ENCODE data around the gene PFN3.

DNA sequence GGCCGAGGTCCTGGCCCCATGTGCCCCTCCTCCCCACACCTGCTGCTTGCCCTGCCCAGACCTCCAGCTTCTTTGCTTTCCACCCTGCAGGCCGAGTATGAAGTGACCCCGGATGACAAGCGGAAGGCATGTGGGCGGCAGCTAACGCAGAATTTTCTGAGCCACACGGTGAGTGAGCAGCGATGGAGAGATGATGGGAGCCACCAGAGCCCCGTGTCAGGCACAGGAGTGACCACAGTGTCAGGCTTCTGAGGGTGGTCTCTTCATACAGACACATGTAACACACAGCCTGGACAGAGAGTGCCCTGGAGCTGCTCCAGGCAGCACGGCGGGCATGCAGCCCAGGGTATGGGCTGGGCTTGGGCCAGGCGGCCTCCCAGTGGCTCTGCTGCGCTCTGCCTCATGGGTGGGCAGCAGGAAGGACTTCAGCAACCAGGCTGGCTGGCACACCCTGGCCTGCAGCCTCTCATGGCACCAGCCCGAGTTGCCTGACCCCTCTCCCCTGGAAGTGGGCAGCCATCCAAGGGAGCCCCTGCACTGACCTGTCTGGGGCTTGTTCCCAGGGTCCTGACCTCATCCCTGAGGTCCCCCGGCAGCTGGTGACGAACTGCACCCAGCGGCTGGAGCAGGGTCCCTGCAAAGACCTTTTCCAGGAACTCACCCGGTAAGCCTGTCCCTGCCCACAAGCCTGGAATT is 31.8 kb upstream of the PFN3 start:
- TF ChIP-seq, protein P1, sequence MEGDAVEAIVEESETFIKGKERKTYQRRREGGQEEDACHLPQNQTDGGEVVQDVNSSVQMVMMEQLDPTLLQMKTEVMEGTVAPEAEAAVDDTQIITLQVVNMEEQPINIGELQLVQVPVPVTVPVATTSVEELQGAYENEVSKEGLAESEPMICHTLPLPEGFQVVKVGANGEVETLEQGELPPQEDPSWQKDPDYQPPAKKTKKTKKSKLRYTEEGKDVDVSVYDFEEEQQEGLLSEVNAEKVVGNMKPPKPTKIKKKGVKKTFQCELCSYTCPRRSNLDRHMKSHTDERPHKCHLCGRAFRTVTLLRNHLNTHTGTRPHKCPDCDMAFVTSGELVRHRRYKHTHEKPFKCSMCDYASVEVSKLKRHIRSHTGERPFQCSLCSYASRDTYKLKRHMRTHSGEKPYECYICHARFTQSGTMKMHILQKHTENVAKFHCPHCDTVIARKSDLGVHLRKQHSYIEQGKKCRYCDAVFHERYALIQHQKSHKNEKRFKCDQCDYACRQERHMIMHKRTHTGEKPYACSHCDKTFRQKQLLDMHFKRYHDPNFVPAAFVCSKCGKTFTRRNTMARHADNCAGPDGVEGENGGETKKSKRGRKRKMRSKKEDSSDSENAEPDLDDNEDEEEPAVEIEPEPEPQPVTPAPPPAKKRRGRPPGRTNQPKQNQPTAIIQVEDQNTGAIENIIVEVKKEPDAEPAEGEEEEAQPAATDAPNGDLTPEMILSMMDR (IDR thresholded peaks at IDR 0.05; ENCODE audit: insufficient read depth, low read length): no peak
- TF ChIP-seq, protein P2, sequence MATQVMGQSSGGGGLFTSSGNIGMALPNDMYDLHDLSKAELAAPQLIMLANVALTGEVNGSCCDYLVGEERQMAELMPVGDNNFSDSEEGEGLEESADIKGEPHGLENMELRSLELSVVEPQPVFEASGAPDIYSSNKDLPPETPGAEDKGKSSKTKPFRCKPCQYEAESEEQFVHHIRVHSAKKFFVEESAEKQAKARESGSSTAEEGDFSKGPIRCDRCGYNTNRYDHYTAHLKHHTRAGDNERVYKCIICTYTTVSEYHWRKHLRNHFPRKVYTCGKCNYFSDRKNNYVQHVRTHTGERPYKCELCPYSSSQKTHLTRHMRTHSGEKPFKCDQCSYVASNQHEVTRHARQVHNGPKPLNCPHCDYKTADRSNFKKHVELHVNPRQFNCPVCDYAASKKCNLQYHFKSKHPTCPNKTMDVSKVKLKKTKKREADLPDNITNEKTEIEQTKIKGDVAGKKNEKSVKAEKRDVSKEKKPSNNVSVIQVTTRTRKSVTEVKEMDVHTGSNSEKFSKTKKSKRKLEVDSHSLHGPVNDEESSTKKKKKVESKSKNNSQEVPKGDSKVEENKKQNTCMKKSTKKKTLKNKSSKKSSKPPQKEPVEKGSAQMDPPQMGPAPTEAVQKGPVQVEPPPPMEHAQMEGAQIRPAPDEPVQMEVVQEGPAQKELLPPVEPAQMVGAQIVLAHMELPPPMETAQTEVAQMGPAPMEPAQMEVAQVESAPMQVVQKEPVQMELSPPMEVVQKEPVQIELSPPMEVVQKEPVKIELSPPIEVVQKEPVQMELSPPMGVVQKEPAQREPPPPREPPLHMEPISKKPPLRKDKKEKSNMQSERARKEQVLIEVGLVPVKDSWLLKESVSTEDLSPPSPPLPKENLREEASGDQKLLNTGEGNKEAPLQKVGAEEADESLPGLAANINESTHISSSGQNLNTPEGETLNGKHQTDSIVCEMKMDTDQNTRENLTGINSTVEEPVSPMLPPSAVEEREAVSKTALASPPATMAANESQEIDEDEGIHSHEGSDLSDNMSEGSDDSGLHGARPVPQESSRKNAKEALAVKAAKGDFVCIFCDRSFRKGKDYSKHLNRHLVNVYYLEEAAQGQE (IDR thresholded peaks at IDR 0.05; ENCODE audit: insufficient replicate concordance, low read depth): no peak
